Islet of Langerhans (tissue), 1 donor: ENCODE data around the gene SIPA1L3.

Experiments
- FAIRE-seq: peaks from one replicate; lab custom pipeline; 2011; peaks lifted over from hg19 to GRCh38; lab: Jason Lieb, UNC

SIPA1L3 gene

DNA sequence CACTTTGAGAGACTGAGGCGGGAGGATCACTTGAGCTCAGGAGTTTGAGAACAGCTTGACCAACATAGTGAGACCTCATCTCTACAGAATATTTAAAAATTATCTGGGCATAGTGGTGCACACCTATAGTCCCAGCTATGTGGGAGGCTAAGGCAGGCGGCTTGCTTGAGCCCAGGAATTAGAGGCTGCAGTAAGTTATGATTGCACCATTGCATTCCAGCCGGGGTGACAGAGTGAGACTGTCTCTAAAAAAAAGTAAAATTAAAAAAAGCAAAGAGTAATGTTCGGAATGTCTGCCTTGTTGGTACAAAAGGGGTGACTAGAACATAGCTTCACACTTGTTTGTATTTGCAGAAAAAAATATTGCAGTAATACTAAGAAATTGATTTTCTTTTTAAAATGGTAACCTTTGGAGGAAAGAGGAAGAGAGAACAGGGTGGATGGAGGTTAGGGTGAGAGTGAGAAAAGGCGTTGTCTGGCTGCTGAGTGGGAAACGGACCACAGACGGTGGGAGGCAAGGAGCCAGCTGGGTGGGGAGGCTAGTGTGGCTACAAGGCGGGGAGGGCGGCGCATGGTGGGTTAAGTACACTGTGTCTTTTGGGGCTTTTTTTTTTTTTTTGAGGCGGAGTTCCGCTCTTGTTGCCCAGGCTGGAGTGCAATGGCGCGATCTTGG, 339.0 kb downstream of the SIPA1L3 start:
- no peak for FAIRE-seq

DNA sequence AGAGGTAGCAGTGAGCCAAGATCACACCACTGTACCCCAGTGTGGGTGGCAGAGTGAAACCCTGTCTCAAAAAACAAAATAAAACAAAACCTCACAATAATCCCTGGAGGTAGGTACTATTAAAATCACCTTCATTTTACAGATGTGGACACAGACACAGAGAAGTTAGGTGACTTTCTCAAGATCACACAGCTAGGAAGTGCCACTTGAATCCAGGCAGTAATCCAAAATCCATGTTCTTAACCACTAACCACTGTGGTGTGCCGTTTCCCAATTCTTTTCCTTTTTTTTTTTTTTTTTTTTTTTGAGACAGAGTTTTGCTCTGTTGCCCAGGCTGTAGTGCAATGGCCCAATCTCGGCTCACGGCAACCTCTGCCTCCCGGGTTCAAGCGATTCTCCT, 340.1 kb downstream of the SIPA1L3 start:
- no peak for FAIRE-seq

DNA sequence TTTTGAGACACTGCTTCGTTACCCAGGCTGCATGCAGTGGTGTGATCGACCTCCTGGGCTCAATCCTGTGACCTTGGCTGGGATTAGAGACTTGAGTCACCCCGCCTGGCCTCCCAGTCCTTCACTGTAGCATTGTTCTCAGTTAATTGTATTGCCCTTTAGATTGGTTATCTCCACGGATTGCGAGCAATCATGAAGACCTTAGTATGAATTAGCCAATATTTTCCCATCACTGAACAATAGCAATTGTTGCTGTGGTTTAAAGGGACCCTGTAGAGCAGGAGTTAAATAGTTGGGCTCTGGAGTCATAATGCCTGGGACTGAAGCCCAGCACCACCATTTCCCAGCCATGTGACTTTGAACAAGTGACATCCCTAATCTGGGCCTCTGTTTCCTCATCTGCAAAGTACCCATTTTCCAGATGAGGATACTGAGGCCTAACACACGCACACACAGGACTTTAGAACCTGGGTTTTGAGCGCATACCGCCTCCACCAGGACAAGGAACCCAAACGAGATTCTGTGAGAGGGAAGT, 340.8 kb downstream of the SIPA1L3 start:
- no peak for FAIRE-seq

GRCh38 chr19:38248421-38248820, 341.4 kb downstream of the SIPA1L3 start:
- no peak for FAIRE-seq

DNA sequence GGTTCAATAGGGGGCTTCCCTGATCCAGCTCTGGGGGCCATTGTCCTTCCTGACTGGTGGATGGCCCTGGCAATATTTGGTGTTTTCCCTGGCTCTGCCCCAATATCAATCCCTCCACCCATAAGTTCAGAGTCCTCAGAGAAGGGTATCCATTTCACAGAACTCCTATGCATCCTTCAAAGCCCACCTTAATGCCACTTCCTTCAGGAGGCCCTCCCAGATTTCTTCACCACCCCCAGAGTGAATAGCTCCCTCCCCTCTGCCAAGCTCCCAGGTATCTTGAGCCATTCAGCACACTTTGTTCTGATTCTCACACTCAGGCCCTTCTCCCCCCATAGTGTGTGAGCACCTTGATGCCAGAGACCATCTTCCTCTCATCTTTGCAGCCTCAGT, 343.4 kb downstream of the SIPA1L3 start:
- FAIRE-seq: no peak

DNA sequence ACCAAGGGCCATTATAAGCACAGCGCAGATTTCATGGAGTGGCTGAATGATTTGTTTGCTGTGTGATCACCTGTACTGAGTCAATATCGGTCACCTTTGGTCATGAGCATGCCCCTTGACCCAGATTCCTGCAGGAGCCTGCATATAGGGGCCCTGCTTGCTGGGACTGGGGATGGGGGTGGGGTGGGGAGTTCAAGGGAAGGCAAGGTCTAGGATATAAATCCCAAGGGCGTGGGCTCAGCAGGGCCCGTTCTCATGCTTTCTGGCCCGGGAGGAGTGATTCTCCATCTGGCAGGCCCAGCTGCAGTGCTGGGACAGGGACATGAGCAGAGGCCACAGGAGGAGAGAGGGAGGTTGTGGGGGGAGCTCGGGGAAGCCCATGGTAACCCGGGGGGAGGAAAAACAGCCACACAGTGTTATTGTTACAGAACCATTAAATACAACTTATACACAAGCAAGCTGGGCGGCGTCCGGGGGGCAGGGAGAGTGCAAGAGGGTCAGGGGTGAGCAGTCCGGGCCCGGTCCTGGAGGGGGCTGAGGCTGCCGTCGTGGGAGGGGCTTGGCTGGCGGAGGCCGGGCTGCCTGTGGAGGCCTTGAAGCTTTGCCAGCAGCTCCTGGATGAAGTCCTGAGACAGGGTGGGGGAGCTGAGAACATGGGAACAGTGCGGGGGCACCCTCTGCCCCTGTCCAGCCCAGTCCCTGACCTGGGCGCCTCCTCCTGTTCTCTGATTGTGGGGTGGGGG, 344.0 kb downstream of the SIPA1L3 start:
- no peak for FAIRE-seq

GRCh38 chr19:38251564-38252051, 344.6 kb downstream of the SIPA1L3 start:
- no peak for FAIRE-seq

DNA sequence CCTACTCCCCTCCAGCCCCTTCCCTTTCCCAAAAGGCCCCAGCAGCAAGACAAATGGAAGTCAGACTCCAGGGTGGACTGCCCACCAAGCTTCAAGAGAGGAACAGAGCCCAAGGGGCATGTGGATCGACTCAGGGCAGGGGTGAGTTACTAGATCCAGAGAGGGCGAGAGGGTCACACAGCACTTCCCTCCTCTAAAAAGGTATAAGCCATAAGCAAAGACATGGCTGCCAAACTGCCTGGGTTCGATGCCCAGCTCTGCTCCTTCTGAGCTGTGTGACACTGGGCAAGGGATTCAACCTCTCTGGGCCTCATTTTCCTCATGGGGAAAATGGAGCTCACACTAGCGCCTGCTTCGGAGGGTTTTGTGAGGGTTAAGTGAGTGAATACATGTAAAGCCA, 345.4 kb downstream of the SIPA1L3 start:
- no peak for FAIRE-seq

GRCh38 chr19:38252941-38253691, 346.1 kb downstream of the SIPA1L3 start:
- FAIRE-seq: no peak

- no peak for FAIRE-seq
These were observed 346.8 kb downstream of the SIPA1L3 start for GRCh38 chr19:38253788-38254187.

DNA sequence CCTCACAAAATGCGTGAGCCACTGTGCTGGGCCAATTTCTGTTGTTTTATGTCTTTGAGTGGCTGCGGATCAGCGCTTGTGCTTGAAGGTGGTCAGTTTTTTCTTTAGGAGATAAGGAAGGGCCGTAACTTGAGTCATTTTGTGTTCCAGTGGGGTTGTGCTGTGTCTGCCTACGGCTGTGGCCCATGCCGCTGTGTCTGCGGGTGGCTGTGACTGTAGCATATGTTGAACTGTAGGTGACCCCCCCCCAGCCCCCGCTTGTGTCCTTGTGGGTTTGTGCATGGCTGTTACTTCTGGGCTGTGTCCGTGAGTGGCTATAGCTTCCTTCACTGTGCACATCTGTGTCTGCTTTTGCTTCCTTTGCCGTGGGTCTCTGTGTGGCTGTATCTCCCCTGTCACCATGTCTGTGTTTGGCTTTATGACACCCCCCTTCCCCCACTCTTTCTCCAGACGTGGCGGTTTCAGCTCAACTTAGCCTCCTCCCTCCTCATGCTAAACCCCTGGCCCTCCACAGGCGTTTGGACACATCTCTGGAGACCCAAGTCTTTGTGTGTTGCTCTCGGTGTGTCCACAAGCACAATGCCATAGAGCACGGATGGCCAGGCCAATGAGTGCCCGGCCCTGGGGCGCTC, 348.5 kb downstream of the SIPA1L3 start:
- FAIRE-seq: no peak
